H1 (cell line): ENCODE results near the gene CCDC24. TPM values are rescaled to one million over a fixed set of nuclear protein-coding genes. Genes with fewer than 3 reads are reported as not detected.

ENCODE experiments used
- CTCF ChIA-PET: fragments of 300-600 bp; sonication (Branson Sonifier 250); formaldehyde crosslinking; loops from one replicate; lab custom pipeline; 2021; ENCODE audit not compliant: partially characterized antibody; lab: Charles Lee
- POLR2A ChIA-PET: fragments of 300-600 bp; sonication (Branson Sonifier 250); formaldehyde crosslinking; loops from one replicate; lab custom pipeline; 2021; ENCODE audit warnings: inconsistent platforms; ENCODE audit not compliant: partially characterized antibody; lab: Charles Lee
- DNase-seq, 2 experiments: peaks; one replicate each; pipeline versions ENCODE4 v3.0.0 to v3.0.0-alpha.2; 2010 to 2022; ENCODE audit warnings: low spot score in 2 of 2, low read depth in 1 of 2, mixed read lengths in 1 of 2
- FAIRE-seq: peaks from 2 replicates; lab custom pipeline; 2011; peaks lifted over from hg19 to GRCh38; lab: Jason Lieb, UNC
- H2AFZ ChIP-seq: 2 replicates; pipeline ENCODE4 v1.8.1; 2012; ENCODE audit warnings: low read length, inconsistent platforms
- H2AK5ac ChIP-seq: 2 replicates; pipeline ENCODE4 v1.6.1; 2013; ENCODE audit warnings: low read depth, low read length
- H2BK120ac ChIP-seq: replicated peaks from 2 replicates; pipeline ENCODE3; 2013; ENCODE audit warnings: low read depth, low read length, inconsistent platforms
- H2BK12ac ChIP-seq: 2 replicates; pipeline ENCODE4 v1.6.1; 2013; ENCODE audit warnings: low read depth, low read length
- H2BK15ac ChIP-seq: 2 replicates; pipeline ENCODE4 v1.6.1; 2013; ENCODE audit warnings: low read length
- H2BK20ac ChIP-seq: 2 replicates; pipeline ENCODE4 v1.6.1; 2013; ENCODE audit warnings: low read length
- H2BK5ac ChIP-seq: 2 replicates; pipeline ENCODE4 v1.6.1; 2013; ENCODE audit warnings: low read depth, low read length
- H3K14ac ChIP-seq: 2 replicates; pipeline ENCODE4 v1.6.1; 2013; ENCODE audit warnings: inconsistent platforms; ENCODE audit not compliant: insufficient read length
- H3K18ac ChIP-seq: 2 replicates; pipeline ENCODE4 v1.6.1; 2013; ENCODE audit warnings: low read length; ENCODE audit errors: extremely low read depth
- H3K23ac ChIP-seq: 2 replicates; pipeline ENCODE4 v1.6.1; 2013; ENCODE audit warnings: inconsistent platforms; ENCODE audit not compliant: insufficient read length
- H3K23me2 ChIP-seq: 2 replicates; pipeline ENCODE4 v1.6.1; 2013; ENCODE audit warnings: low read depth, low read length
- H3K27ac ChIP-seq: 2 replicates; pipeline ENCODE4 v1.6.1; 2011; ENCODE audit warnings: low read depth, low read length, inconsistent platforms
- H3K27me3 ChIP-seq, 4 experiments: replicated peaks in 1 of 4; 1 replicate in 1 of 4; 2 replicates in 3 of 4; pipeline versions ENCODE4 v1.6.1 to v1.8.1; 2011 to 2013; ENCODE audit warnings: low read length in 3 of 4, mild to moderate bottlenecking in 3 of 4, inconsistent platforms in 2 of 4, mixed read lengths in 2 of 4, moderate library complexity in 1 of 4; ENCODE audit not compliant: control insufficient read depth in 3 of 4, insufficient read depth in 3 of 4; ENCODE audit errors: extremely low read depth in 1 of 4
- H3K36me3 ChIP-seq, 4 experiments: 2 replicates each; pipeline versions ENCODE4 v1.6.1 to v1.8.1; 2011 to 2013; ENCODE audit warnings: mild to moderate bottlenecking in 4 of 4, low read length in 3 of 4, moderate library complexity in 2 of 4, control low read depth in 1 of 4, inconsistent platforms in 1 of 4; ENCODE audit not compliant: insufficient read depth in 4 of 4, control insufficient read depth in 2 of 4
- H3K4ac ChIP-seq: replicated peaks from 2 replicates; pipeline ENCODE3; 2013; ENCODE audit warnings: low read length, low read depth, mixed read lengths, inconsistent platforms; ENCODE audit not compliant: insufficient read length
- H3K4me1 ChIP-seq, 4 experiments: replicated peaks in 1 of 4; 1 replicate in 1 of 4; 2 replicates in 3 of 4; pipeline versions ENCODE4 v1.6.1 to v1.8.1; 2011 to 2013; ENCODE audit warnings: low read length in 3 of 4, inconsistent platforms in 2 of 4, mixed read lengths in 1 of 4; ENCODE audit not compliant: insufficient read depth in 4 of 4, control insufficient read depth in 3 of 4
- H3K4me2 ChIP-seq, 2 experiments: 2 replicates each; pipeline versions ENCODE4 v1.6.1 to v1.8.1; 2011 to 2013; ENCODE audit warnings: low read depth in 2 of 2, low read length in 2 of 2, control low read depth in 1 of 2, inconsistent platforms in 1 of 2, mild to moderate bottlenecking in 1 of 2; ENCODE audit not compliant: insufficient read depth in 1 of 2
- H3K4me3 ChIP-seq, 4 experiments: fragments of 200-600, 300-600 bp in 1 of 4; sonication (generic), shearing (Covaris generic), sonication (Bioruptor Twin) in 1 of 4; 2 replicates each; pipeline versions ENCODE4 v1.5.1 to v1.8.1; 2011 to 2016; ENCODE audit warnings: low read length in 4 of 4, low read depth in 3 of 4, control low read depth in 2 of 4, inconsistent platforms in 2 of 4, mild to moderate bottlenecking in 2 of 4, mixed read lengths in 1 of 4, moderate library complexity in 1 of 4; ENCODE audit not compliant: insufficient read depth in 2 of 4; ENCODE audit errors: extremely low read depth in 1 of 4
- H3K56ac ChIP-seq: replicated peaks from 2 replicates; pipeline ENCODE3; 2013; ENCODE audit warnings: low read depth, mild to moderate bottlenecking, mixed read lengths, low read length, inconsistent platforms; ENCODE audit not compliant: insufficient read length
- H3K79me1 ChIP-seq: 2 replicates; pipeline ENCODE4 v1.6.1; 2013; ENCODE audit warnings: low read depth, low read length, control low read depth
- H3K79me2 ChIP-seq, 2 experiments: 2 replicates each; pipeline versions ENCODE4 v1.6.1 to v1.8.1; 2012 to 2013; ENCODE audit warnings: low read length in 2 of 2, mild to moderate bottlenecking in 2 of 2, inconsistent platforms in 1 of 2; ENCODE audit not compliant: insufficient read depth in 2 of 2, control insufficient read depth in 1 of 2
- H3K9ac ChIP-seq, 4 experiments: replicated peaks in 1 of 4; 1 replicate in 1 of 4; 2 replicates in 3 of 4; pipeline versions ENCODE4 v1.6.1 to v1.8.1; 2011 to 2013; ENCODE audit warnings: low read depth in 3 of 4, low read length in 3 of 4, control low read depth in 2 of 4, mild to moderate bottlenecking in 2 of 4, moderate library complexity in 2 of 4, inconsistent platforms in 1 of 4; ENCODE audit errors: extremely low read depth in 1 of 4
- H3K9me3 ChIP-seq, 2 experiments: 2 replicates each; pipeline versions ENCODE4 v1.6.1 to v1.8.1; 2012 to 2013; ENCODE audit warnings: mild to moderate bottlenecking in 2 of 2, moderate library complexity in 2 of 2, control low read depth in 1 of 2, inconsistent platforms in 1 of 2, low read depth in 1 of 2, low read length in 1 of 2, mixed read lengths in 1 of 2; ENCODE audit not compliant: insufficient read depth in 2 of 2
- H4K20me1 ChIP-seq, 2 experiments: replicated peaks in 1 of 2; 2 replicates each; pipeline versions ENCODE3 to v1.8.1; 2011 to 2013; ENCODE audit warnings: inconsistent platforms in 2 of 2, low read length in 2 of 2, mild to moderate bottlenecking in 1 of 2; ENCODE audit not compliant: insufficient read depth in 2 of 2, control insufficient read depth in 1 of 2
- H4K5ac ChIP-seq: 2 replicates; pipeline ENCODE4 v1.6.1; 2013; ENCODE audit warnings: low read length, low read depth, mixed read lengths, inconsistent platforms; ENCODE audit not compliant: insufficient read length
- H4K8ac ChIP-seq: 2 replicates; pipeline ENCODE4 v1.8.0; 2013; ENCODE audit warnings: mild to moderate bottlenecking, moderate library complexity, low read length, inconsistent platforms; ENCODE audit not compliant: insufficient read depth; ENCODE audit errors: extremely low read depth
- H4K91ac ChIP-seq: replicated peaks from 2 replicates; pipeline ENCODE3; 2013; ENCODE audit warnings: low read length, mixed read lengths, inconsistent platforms; ENCODE audit not compliant: insufficient read length
- BCL11A ChIP-seq, 2 experiments: IDR thresholded peaks; one replicate each; pipeline ENCODE4 v1.6.1; 2011; ENCODE audit warnings: low read depth in 2 of 2, low read length in 2 of 2, mild to moderate bottlenecking in 2 of 2
- CREB1 ChIP-seq: IDR thresholded peaks from 2 replicates; pipeline ENCODE4 v1.6.1; 2012; ENCODE audit warnings: inconsistent platforms
- POLR2AphosphoS5 ChIP-seq: IDR thresholded peaks from 2 replicates; pipeline ENCODE4 v1.6.1; 2011; ENCODE audit warnings: low read depth, low read length
- SAP30 ChIP-seq: fragments of 300-600 bp; sonication (generic); IDR thresholded peaks from 2 replicates; pipeline ENCODE4 v1.7.1; 2012; ENCODE audit warnings: low read length, moderate library complexity, mild to moderate bottlenecking, inconsistent platforms; ENCODE audit not compliant: insufficient read depth, insufficient replicate concordance
- SP2 ChIP-seq: IDR thresholded peaks from 2 replicates; pipeline ENCODE4 v1.6.1; 2012; ENCODE audit warnings: mild to moderate bottlenecking, low read length, inconsistent platforms
- SRF ChIP-seq: IDR thresholded peaks from 2 replicates; pipeline ENCODE4 v1.6.1; 2011; ENCODE audit warnings: mild to moderate bottlenecking, low read depth, low read length, moderate library complexity
- SUZ12 ChIP-seq: fragments of 200-600 bp; sonication (generic); IDR thresholded peaks from 2 replicates; pipeline ENCODE4 v1.6.1; 2012; ENCODE audit warnings: mild to moderate bottlenecking, inconsistent platforms, low read length, moderate library complexity, mixed read lengths
- WGBS, 2 experiments: shearing (Covaris generic) in 1 of 2; methylation state at CpG; one replicate each; pipeline versions ENCODE4 v1.1.6 to v1.1.7; 2013 to 2015; ENCODE audit warnings: low lambda C conversion rate in 2 of 2, mixed read lengths in 2 of 2, inconsistent platforms in 1 of 2, low coverage in 1 of 2, missing lambda C conversion rate in 1 of 2; ENCODE audit not compliant: insufficient replicate concordance in 2 of 2, insufficient coverage in 1 of 2, insufficient read length in 1 of 2; ENCODE audit errors: extremely low coverage in 1 of 2, missing lambda C conversion rate in 1 of 2; 5-methylcytosine and 5-hydroxymethylcytosine counted together
- polyA plus RNA-seq, 7 experiments: library from polyadenylated mRNA; depleted of rRNA in 3 of 7; stranded (reverse) in 5 of 7; unstranded in 2 of 7; fragments of >200 nt in 5 of 7; fragments of 200-250 nt in 2 of 7; gene quantifications; 1 replicate in 5 of 7; 2 replicates in 1 of 7; 4 replicates in 1 of 7; pipeline versions ENCODE4 v1.2.1 to v1.2.3, GENCODE V29; 2011 to 2013; ENCODE audit warnings: missing spikeins in 2 of 7, mixed read lengths in 2 of 7
- total RNA-seq: library from RNA; stranded (reverse); fragmentation: NEBNext Ultra II Directional; extraction: Animal tissue kit (Norgen Biotek cat#: 25700); gene quantifications from 2 replicates; pipeline ENCODE4 v1.2.1, GENCODE V29; 2021

CCDC24 gene
- total and polyA plus RNA-seq, 2 of the 8 experiments (the other 6 are each of a cell fraction or from before 2014, with no cell fraction given): 11.2 to 11.4 TPM

DNA sequence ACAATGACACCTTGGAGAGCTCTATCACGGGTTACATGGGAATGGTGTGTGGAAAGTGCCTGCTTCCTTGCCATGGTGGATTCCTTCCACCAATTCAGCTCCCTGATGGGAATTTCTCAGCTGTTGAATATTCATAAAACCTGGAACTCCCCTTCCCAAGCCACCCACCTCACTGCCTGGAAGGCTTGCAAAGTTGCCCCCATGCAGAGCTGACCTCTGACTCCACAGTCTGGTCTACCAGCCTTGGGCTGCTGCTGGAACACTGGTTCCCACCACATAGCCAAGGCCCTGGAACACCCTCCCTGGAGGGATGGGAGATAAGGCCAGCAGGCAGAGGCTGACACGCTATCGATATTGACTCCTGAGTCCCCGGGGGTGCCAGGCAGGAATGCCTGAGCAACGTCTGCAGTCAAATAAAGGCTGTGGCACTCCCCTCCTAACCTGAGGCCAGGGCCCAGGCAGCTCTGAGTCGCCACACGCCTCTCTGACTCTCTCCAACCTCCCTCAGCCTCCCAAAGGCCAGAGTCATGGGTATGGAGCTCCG lies 8.8 kb downstream of the CCDC24 start:
- H3K23me2 ChIP-seq: no peaks in the 10 kb centered on the region
- no peaks in the 10 kb centered on the region for H3K27me3 ChIP-seq
- DNase-seq (no peak), FAIRE-seq (no peak)
- H4K91ac ChIP-seq: no peak overlapping the region
- H2BK5ac ChIP-seq: no peak overlapping the region
- peaks cover 0 to 14% (median 10%) of the 10 kb centered on the region in 4 experiments; a peak in 5 of 8 replicates for H3K36me3 ChIP-seq
- no peak overlapping the region for H2AK5ac ChIP-seq
- no peak overlapping the region for H4K8ac ChIP-seq
- no peak overlapping the region for H3K56ac ChIP-seq
- no peak overlapping the region for H2BK15ac ChIP-seq
- no peak overlapping the region for H2BK120ac ChIP-seq
- no peak overlapping the region for H3K27ac ChIP-seq
- H2AFZ ChIP-seq: no peak overlapping the region
- H4K5ac ChIP-seq: no peak overlapping the region
- H3K4me2 ChIP-seq: no peak overlapping the region
- no peak overlapping the region for H3K18ac ChIP-seq
- peaks cover 2% of the 10 kb centered on the region in 2 experiments for H4K20me1 ChIP-seq
- ChIA-PET POLR2A (interaction anchor here (0.6 to 27.1 kb wide), 5 partner anchors 8 to 239 kb away, joined by 4 to 544 read pairs (median 7); partner anchors contain the start of gene SLC6A9), CTCF (interaction anchor here (0.8 to 21.8 kb wide), 8 partner anchors 11 to 89 kb away, joined by 3 to 478 read pairs (median 5); no protein-coding TSS in a partner anchor)
- no peak overlapping the region for H3K23ac ChIP-seq
- H3K4me3 ChIP-seq: no peak overlapping the region
- no peaks in the 10 kb centered on the region for H3K9me3 ChIP-seq
- H3K79me1 ChIP-seq: no peaks in the 10 kb centered on the region
- H3K4ac ChIP-seq: no peak overlapping the region
- no peak overlapping the region for H2BK12ac ChIP-seq
- no peak overlapping the region for H2BK20ac ChIP-seq
- no peaks in the 10 kb centered on the region for H3K4me1 ChIP-seq
- no peaks in the 10 kb centered on the region for H3K79me2 ChIP-seq
- no peak overlapping the region for H3K14ac ChIP-seq
- TF ChIP-seq POLR2AphosphoS5 (no peak), CREB1 (no peak), SAP30 (no peak), SP2 (no peak), SUZ12 (no peak), BCL11A (IDR thresholded peaks at IDR 0.05; ENCODE audit: low read depth in 2 of 2, low read length in 2 of 2) (no peak), SRF (no peak)
- H3K9ac ChIP-seq: no peak overlapping the region
- 90% methylated on average over 8 of the region's 8 CpGs; no CpG with 5 or more reads in 1 of the 2 experiments for WGBS, 2 experiments
